WERI-Rb-1 (cell line): Measurements from ENCODE around the gene FOXN3.

Experiments
- DNase-seq: peaks from one replicate; pipeline ENCODE4 v3.0.0-alpha.2; 2020
- H3K27ac ChIP-seq: fragments of 250-450 bp; sonication (Bioruptor Pico); 2 replicates; pipeline ENCODE4 v1.5.1; 2020; ENCODE audit warnings: mild to moderate bottlenecking, moderate library complexity
- H3K27me3 ChIP-seq: fragments of 250-450 bp; sonication (Bioruptor Pico); 2 replicates; pipeline ENCODE4 v1.5.1; 2021; ENCODE audit warnings: mild to moderate bottlenecking, low read depth, moderate library complexity; ENCODE audit not compliant: insufficient read depth, severe bottlenecking
- H3K36me3 ChIP-seq: fragments of 250-450 bp; sonication (Bioruptor Pico); 2 replicates; pipeline ENCODE4 v1.5.1; 2020; ENCODE audit warnings: mild to moderate bottlenecking, moderate library complexity
- H3K4me3 ChIP-seq: 2 replicates; pipeline ENCODE4 v1.5.1; 2011; ENCODE audit warnings: low read depth, mild to moderate bottlenecking, control low read depth, low read length
- H3K9me3 ChIP-seq: fragments of 250-450 bp; sonication (Bioruptor Pico); 2 replicates; pipeline ENCODE4 v1.5.1; 2021; ENCODE audit warnings: mild to moderate bottlenecking, moderate library complexity; ENCODE audit not compliant: severe bottlenecking
- TF ChIP-seq, protein P1 (sequence below): IDR thresholded peaks from 2 replicates; pipeline ENCODE4 v1.5.1; 2011; ENCODE audit warnings: low read depth, mild to moderate bottlenecking, control low read depth, inconsistent platforms, low read length

The FOXN3 gene

DNA sequence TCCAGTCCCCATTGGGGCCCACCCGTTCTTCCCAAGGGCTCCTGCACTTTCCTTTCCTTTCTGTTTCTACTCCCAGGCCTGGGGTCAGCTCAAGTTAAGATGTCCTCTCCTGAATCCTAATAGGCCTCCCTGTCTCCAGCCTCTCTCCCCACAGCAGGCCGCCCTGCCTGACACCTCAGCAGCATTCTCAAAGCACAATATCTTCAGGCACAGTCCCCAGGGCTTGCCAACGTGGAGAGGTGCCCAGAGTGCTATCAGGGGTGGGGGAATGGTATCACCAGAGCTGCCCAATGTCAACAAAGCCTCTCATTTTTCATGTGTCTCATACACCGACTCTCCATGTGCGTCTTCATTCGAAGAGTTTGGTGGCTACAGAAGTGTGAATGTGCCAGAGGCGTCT lies 123.0 kb downstream of the FOXN3 start:
- H3K9me3 ChIP-seq = no peaks in the 10 kb centered on the region
- H3K27ac ChIP-seq = no peak overlapping the region
- H3K27me3 ChIP-seq = no peaks in the 10 kb centered on the region
- TF ChIP-seq, protein P1, sequence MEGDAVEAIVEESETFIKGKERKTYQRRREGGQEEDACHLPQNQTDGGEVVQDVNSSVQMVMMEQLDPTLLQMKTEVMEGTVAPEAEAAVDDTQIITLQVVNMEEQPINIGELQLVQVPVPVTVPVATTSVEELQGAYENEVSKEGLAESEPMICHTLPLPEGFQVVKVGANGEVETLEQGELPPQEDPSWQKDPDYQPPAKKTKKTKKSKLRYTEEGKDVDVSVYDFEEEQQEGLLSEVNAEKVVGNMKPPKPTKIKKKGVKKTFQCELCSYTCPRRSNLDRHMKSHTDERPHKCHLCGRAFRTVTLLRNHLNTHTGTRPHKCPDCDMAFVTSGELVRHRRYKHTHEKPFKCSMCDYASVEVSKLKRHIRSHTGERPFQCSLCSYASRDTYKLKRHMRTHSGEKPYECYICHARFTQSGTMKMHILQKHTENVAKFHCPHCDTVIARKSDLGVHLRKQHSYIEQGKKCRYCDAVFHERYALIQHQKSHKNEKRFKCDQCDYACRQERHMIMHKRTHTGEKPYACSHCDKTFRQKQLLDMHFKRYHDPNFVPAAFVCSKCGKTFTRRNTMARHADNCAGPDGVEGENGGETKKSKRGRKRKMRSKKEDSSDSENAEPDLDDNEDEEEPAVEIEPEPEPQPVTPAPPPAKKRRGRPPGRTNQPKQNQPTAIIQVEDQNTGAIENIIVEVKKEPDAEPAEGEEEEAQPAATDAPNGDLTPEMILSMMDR = no peak
- DNase-seq = no peak
- H3K4me3 ChIP-seq = no peak overlapping the region
- H3K36me3 ChIP-seq = no peaks in the 10 kb centered on the region

DNA sequence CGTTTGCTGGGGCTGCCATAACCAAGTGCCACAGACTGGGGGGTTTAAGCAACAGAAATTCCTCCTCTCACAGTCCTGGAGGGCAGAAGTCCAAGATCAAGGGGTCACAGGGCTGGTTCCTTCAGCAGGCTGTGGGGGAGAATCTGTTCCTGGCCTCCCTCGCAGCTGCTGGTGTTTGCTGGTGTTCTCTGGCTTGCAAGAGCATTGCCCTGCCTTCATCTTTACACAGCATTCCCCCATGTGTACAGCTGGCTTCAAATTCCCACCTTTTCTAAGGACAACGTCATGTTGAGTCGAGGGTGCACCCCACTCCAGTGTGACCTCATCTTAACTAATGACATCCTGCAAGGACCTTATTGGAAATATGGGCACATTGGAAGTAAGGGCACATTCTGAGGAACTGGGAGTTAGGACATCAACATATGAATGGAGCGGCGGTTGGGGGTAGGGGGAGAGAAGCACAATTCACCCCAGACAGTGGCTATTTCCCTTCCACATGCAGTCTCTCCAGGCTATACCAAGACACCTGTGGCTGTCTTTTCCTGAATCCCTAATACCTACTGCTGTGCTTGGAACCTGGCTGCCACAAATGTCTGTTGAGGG lies 123.6 kb downstream of the FOXN3 start:
- Histone ChIP-seq H3K36me3 (no peaks in the 10 kb centered on the region), H3K27me3 (no peaks in the 10 kb centered on the region), H3K4me3 (no peak overlapping the region), H3K9me3 (no peaks in the 10 kb centered on the region), H3K27ac (no peak overlapping the region)
- no peak for DNase-seq
- TF ChIP-seq, protein P1 = no peak

DNA sequence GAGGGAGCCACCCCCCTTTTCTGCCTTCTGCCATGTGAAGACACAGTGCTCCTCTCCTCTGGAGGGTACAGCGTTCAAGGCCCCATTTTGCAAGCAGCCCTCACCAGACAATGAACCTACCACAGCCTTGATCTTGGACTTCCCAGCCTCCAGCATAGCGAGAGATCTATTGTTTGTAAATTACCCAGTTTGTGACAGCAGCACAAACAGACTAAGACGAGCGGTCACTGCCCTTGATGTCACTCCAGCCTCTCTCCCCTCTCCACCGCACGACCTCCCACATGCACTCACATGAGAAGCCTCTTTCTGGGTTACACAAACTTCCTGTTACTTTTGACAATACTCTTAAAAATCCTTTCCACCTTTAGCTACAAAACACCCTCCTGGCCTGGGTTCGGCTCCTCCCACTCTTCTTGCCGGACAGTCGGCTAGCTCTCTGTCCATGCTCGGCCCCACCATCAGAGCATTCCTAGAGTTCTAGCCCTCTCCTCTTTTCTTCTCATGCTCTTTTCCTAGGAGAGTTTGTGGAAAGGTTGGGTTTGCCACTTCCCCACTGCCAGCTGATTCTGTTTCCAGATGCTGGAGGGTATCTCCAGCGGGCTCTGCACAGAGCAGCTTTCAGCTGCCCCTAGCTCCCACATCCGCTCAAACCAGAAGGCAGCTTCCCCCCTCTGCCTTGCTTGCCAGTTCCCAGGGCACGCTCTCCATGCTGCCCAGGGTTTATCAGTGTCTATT lies 124.3 kb downstream of the FOXN3 start:
- no peak for DNase-seq
- Histone ChIP-seq H3K9me3 (no peaks in the 10 kb centered on the region), H3K36me3 (no peaks in the 10 kb centered on the region), H3K27ac (no peak overlapping the region), H3K27me3 (no peaks in the 10 kb centered on the region), H3K4me3 (no peak overlapping the region)
- TF ChIP-seq, protein P1 = no peak

DNA sequence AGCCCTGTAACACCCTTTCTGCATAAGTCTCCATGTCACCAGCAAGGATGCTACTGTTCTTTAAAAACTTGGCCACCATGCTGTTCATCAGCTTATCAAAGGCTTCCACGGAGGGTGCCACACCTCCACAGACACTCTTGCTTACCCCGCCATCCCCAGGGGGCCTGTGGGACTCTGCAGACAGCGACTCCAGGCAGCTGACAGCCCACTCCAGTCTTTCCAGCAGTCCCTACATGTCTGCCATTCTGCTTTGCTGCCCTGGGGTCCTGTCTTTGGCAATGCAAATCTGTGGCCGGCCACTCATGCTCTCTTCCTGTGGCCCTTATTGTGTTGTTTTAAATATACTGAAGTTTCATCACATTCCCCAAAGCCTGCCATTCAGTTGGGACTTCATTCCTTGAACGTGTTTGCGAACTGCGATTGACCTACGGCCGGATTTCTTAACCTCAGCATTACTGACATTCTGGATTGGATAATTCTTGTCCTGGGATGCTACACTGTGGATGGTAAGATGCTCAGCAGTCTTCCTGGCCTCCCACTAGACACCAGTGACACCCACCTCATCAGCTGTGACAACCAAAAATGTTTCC lies 125.6 kb downstream of the FOXN3 start:
- no peaks in the 10 kb centered on the region for H3K36me3 ChIP-seq
- no peak overlapping the region for H3K4me3 ChIP-seq
- no peak for DNase-seq
- H3K27me3 ChIP-seq = no peaks in the 10 kb centered on the region
- no peak overlapping the region for H3K27ac ChIP-seq
- H3K9me3 ChIP-seq = no peaks in the 10 kb centered on the region
- TF ChIP-seq, protein P1 = no peak

DNA sequence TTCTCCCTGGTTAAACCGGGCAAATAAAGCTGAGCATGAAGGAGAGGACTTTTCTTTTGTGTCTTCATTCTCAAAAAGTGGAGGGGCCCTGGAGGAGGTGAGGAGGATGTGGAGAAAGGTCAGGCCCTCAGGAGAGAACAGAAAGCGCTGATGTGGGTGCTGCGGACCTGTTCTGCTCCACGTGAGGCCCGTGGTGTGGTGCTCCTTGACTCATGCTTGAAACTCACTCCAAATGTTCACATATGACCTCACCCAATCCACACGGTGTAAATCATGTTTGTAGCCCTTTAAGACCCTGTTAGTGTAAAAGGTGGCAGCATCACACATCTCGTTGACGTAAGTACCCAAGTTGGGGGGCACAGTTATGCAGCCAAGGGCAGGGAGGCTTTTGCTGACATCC lies 126.2 kb downstream of the FOXN3 start:
- Histone ChIP-seq H3K4me3 (no peak overlapping the region), H3K36me3 (no peaks in the 10 kb centered on the region), H3K9me3 (no peaks in the 10 kb centered on the region), H3K27ac (no peak overlapping the region), H3K27me3 (no peaks in the 10 kb centered on the region)
- DNase-seq = no peak
- TF ChIP-seq, protein P1 = no peak
